Glutamatergic neuron (in vitro differentiated cells): ENCODE results near the gene BCL2. TPM values are rescaled to one million over a fixed set of nuclear protein-coding genes. Genes with fewer than 3 reads are reported as not detected.

Experiments
- DNase-seq: peaks from one replicate; pipeline ENCODE4 v3.0.0; 2022
- H3K27ac Mint-ChIP-seq: one replicate; pipeline ENCODE4 v1.8.0; 2020; ENCODE audit warnings: mild to moderate bottlenecking, mixed read lengths, inconsistent platforms; ENCODE audit not compliant: unreplicated experiment
- H3K27me3 Mint-ChIP-seq: one replicate; pipeline ENCODE4 v1.8.0; 2020; ENCODE audit warnings: mild to moderate bottlenecking, moderate library complexity, mixed read lengths, inconsistent platforms; ENCODE audit not compliant: unreplicated experiment
- H3K36me3 Mint-ChIP-seq: one replicate; pipeline ENCODE4 v1.8.0; 2020; ENCODE audit warnings: mild to moderate bottlenecking, mixed read lengths, inconsistent platforms; ENCODE audit not compliant: unreplicated experiment
- H3K4me1 Mint-ChIP-seq: one replicate; pipeline ENCODE4 v1.8.0; 2020; ENCODE audit warnings: mild to moderate bottlenecking, low read depth, mixed read lengths, inconsistent platforms; ENCODE audit not compliant: unreplicated experiment
- H3K4me3 Mint-ChIP-seq: one replicate; pipeline ENCODE4 v1.8.0; 2020; ENCODE audit warnings: mild to moderate bottlenecking, mixed read lengths, inconsistent platforms; ENCODE audit not compliant: unreplicated experiment
- H3K9me3 Mint-ChIP-seq: one replicate; pipeline ENCODE4 v1.8.0; 2020; ENCODE audit warnings: mild to moderate bottlenecking, moderate library complexity, mixed read lengths, inconsistent platforms; ENCODE audit not compliant: unreplicated experiment
- CTCF ChIP-seq: fragments of 200-600 bp; sonication (generic); IDR thresholded peaks from one replicate; pipeline ENCODE4 v1.5.0; 2021; ENCODE audit not compliant: partially characterized antibody, unreplicated experiment
- total RNA-seq: library from RNA; stranded (reverse); fragmentation: NEBNext Ultra II Directional; extraction: Animal tissue kit (Norgen Biotek cat#: 25700); gene quantifications from one replicate; pipeline ENCODE4 v1.2.1, GENCODE V29; 2021; ENCODE audit not compliant: unreplicated experiment

Gene BCL2
- total RNA-seq, 1 donor from 2014 or later, result 6.8 TPM

DNA sequence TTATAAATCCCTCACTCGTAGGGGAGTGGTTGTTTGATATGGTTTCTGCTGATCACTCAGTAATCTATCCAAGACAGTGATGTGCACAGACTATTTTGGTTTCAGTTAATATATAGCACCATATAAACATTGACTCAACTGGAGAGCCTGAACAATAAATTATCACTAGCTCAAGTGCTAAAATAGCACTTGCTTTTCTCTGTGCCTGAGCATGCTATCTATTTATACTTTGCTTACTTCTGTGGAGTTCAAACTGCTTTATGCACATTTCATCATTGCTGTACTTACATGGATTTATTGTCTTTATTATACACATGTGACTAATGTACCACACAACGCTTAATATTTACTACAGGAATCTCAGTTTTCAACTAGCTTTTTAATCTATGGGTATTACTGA, 133.6 kb downstream of the BCL2 start:
- Mint-ChIP-seq H3K4me1 (peaks cover 9% of the 10 kb centered on the region), H3K36me3 (no peaks in the 10 kb centered on the region)

GRCh38 chr18:63183952-63184770, 135.4 kb downstream of the BCL2 start:
- no peak overlapping the region for H3K27ac Mint-ChIP-seq
- H3K4me3 Mint-ChIP-seq, result no peak overlapping the region
- H3K27me3 Mint-ChIP-seq, result no peaks in the 10 kb centered on the region
- no peak for DNase-seq
- no peak for TF ChIP-seq CTCF
- no peaks in the 10 kb centered on the region for H3K36me3 Mint-ChIP-seq
- no peaks in the 10 kb centered on the region for H3K9me3 Mint-ChIP-seq
- peaks cover 11% of the 10 kb centered on the region for H3K4me1 Mint-ChIP-seq

More for the DNA sequence above, 133.6 kb downstream of the BCL2 start:
- no peak for DNase-seq
- Mint-ChIP-seq H3K9me3 (no peaks in the 10 kb centered on the region), H3K27me3 (no peaks in the 10 kb centered on the region), H3K27ac (no peak overlapping the region), H3K4me3 (no peak overlapping the region)
- TF ChIP-seq CTCF, result no peak

- H3K27ac Mint-ChIP-seq, result no peak overlapping the region
- no peaks in the 10 kb centered on the region for H3K36me3 Mint-ChIP-seq
- no peak for TF ChIP-seq CTCF
- H3K9me3 Mint-ChIP-seq, result no peaks in the 10 kb centered on the region
- no peak for DNase-seq
- H3K4me3 Mint-ChIP-seq, result no peak overlapping the region
- H3K4me1 Mint-ChIP-seq, result peaks cover 12% of the 10 kb centered on the region
- H3K27me3 Mint-ChIP-seq, result no peaks in the 10 kb centered on the region
These were observed 136.2 kb downstream of the BCL2 start for GRCh38 chr18:63183378-63183777.

DNA sequence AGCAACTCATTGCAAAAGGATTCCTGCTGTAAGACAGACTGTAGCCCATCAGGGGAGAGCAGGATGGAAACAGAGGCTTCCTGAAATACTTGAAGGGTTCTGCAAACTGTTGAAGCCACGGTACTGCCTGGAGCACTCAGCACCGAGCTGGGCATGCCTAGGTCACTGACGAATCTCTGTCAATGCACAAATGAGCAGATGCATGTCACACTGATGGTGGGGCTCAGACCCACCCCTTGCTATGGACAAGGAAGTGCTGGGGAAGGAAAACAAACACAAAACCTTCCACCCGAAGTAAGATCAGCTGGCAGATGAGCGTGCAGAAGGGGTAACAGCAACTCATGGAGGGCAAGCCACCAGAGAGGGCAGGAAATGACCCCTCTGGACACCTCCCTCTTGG, 136.7 kb downstream of the BCL2 start:
- TF ChIP-seq CTCF, result no peak
- Mint-ChIP-seq H3K27me3 (no peaks in the 10 kb centered on the region), H3K4me1 (peaks cover 17% of the 10 kb centered on the region), H3K27ac (no peak overlapping the region), H3K36me3 (no peaks in the 10 kb centered on the region), H3K9me3 (peaks cover 1% of the 10 kb centered on the region), H3K4me3 (peak overlapping the region; percentile 6)
- DNase-seq, result no peak

GRCh38 chr18:63182310-63182772, 137.2 kb downstream of the BCL2 start:
- Mint-ChIP-seq H3K36me3 (no peaks in the 10 kb centered on the region), H3K4me1 (peaks cover 19% of the 10 kb centered on the region), H3K27me3 (no peaks in the 10 kb centered on the region), H3K27ac (no peak overlapping the region), H3K4me3 (no peak overlapping the region), H3K9me3 (peaks cover 1% of the 10 kb centered on the region)
- TF ChIP-seq CTCF, result no peak
- no peak for DNase-seq
